ENCODE measurements around the gene CDH23.

The CDH23 gene

DNA sequence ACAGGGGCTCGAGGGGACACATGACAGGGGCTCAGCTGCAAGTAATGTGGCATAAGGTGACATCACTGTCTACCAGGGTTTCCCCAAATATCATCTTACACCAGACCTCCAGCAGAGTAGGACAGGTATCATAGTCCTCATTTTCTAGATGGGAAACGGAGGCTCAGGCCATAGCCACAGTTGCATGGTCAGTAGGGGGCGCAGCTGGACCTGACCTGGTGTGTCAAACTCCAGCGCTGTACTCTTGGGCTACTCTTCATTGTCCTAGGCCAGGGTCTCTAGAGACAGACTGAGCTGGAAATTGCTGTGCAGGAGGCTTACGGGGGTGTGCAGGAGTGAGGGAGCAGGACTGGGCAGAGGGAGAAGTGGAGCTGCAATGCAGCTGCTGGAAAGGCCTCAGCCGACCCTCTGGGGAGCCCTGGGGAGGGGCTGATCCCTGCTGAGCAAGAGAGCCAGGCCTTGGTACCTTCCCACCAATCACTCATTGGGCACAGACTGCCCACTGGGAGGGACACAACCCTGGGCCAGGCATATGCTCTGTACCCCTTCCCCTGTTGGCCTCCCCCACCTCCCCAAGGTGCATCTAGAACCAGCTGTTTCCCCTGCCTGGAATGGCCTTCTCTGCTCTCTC lies 89.9 kb downstream of the CDH23 start:
- TF ChIP-seq, protein P1, sequence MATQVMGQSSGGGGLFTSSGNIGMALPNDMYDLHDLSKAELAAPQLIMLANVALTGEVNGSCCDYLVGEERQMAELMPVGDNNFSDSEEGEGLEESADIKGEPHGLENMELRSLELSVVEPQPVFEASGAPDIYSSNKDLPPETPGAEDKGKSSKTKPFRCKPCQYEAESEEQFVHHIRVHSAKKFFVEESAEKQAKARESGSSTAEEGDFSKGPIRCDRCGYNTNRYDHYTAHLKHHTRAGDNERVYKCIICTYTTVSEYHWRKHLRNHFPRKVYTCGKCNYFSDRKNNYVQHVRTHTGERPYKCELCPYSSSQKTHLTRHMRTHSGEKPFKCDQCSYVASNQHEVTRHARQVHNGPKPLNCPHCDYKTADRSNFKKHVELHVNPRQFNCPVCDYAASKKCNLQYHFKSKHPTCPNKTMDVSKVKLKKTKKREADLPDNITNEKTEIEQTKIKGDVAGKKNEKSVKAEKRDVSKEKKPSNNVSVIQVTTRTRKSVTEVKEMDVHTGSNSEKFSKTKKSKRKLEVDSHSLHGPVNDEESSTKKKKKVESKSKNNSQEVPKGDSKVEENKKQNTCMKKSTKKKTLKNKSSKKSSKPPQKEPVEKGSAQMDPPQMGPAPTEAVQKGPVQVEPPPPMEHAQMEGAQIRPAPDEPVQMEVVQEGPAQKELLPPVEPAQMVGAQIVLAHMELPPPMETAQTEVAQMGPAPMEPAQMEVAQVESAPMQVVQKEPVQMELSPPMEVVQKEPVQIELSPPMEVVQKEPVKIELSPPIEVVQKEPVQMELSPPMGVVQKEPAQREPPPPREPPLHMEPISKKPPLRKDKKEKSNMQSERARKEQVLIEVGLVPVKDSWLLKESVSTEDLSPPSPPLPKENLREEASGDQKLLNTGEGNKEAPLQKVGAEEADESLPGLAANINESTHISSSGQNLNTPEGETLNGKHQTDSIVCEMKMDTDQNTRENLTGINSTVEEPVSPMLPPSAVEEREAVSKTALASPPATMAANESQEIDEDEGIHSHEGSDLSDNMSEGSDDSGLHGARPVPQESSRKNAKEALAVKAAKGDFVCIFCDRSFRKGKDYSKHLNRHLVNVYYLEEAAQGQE (IDR thresholded peaks at IDR 0.05; ENCODE audit: insufficient read depth in 1 of 2, low read depth in 2 of 2, low read length in 2 of 2) = no peak
- TF ChIP-seq FOXP2 (optimal IDR thresholded peaks at IDR 0.05; ENCODE audit: borderline replicate concordance, extremely low read depth, extremely low read length, insufficient read depth) = no peak
- no peak for TF ChIP-seq SIN3A (IDR thresholded peaks at IDR 0.05; ENCODE audit: borderline replicate concordance, insufficient read depth, low read length)
- no peak for TF ChIP-seq TAF1 (IDR thresholded peaks at IDR 0.05; ENCODE audit: borderline replicate concordance, insufficient read depth, low read length)
- TF ChIP-seq POLR2AphosphoS5 (IDR thresholded peaks at IDR 0.05; ENCODE audit: low read depth, low read length) = no peak

GRCh38 chr10:71487726-71488125 lies 91.0 kb downstream of the CDH23 start:
- TF ChIP-seq SIN3A (IDR thresholded peaks at IDR 0.05; ENCODE audit: borderline replicate concordance, insufficient read depth, low read length) (no peak), FOXP2 (optimal IDR thresholded peaks at IDR 0.05; ENCODE audit: borderline replicate concordance, extremely low read depth, extremely low read length, insufficient read depth) (no peak), TAF1 (IDR thresholded peaks at IDR 0.05; ENCODE audit: borderline replicate concordance, insufficient read depth, low read length) (no peak), POLR2AphosphoS5 (IDR thresholded peaks at IDR 0.05; ENCODE audit: low read depth, low read length) (no peak)
- TF ChIP-seq, protein P1 (IDR thresholded peaks at IDR 0.05; ENCODE audit: insufficient read depth in 1 of 2, low read depth in 2 of 2, low read length in 2 of 2) = no peak

GRCh38 chr10:71489077-71489476 lies 92.4 kb downstream of the CDH23 start:
- TF ChIP-seq FOXP2 (optimal IDR thresholded peaks at IDR 0.05; ENCODE audit: borderline replicate concordance, extremely low read depth, extremely low read length, insufficient read depth) (no peak), TAF1 (IDR thresholded peaks at IDR 0.05; ENCODE audit: borderline replicate concordance, insufficient read depth, low read length) (no peak), SIN3A (IDR thresholded peaks at IDR 0.05; ENCODE audit: borderline replicate concordance, insufficient read depth, low read length) (no peak)
- TF ChIP-seq, protein P1 (IDR thresholded peaks at IDR 0.05; ENCODE audit: insufficient read depth in 1 of 2, low read depth in 2 of 2, low read length in 2 of 2) = no peak

DNA sequence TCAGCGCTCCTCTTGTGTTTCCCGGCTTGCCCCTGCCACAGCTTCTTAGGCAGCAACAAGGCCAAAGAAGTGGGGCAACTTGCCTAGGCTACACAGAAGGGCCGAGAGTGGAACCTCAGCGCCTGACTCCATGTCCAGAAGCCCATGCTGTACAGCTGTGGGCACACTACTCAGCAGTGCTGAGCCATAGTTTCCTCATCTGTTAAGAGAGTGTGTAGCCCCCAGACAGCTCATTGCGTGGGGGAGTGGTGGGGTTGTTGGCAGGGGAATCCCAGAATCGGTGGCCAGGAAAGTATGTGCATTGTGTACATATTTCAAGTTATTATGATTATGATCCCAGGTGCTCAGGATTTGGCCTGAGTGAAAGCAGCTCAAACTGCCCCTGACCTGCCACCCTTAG lies 96.2 kb downstream of the CDH23 start:
- TF ChIP-seq FOXP2 (optimal IDR thresholded peaks at IDR 0.05; ENCODE audit: borderline replicate concordance, extremely low read depth, extremely low read length, insufficient read depth) (no peak), POLR2AphosphoS5 (IDR thresholded peaks at IDR 0.05; ENCODE audit: low read depth, low read length) (no peak), SIN3A (IDR thresholded peaks at IDR 0.05; ENCODE audit: borderline replicate concordance, insufficient read depth, low read length) (no peak), TAF1 (IDR thresholded peaks at IDR 0.05; ENCODE audit: borderline replicate concordance, insufficient read depth, low read length) (no peak)
- TF ChIP-seq, protein P1 (IDR thresholded peaks at IDR 0.05; ENCODE audit: insufficient read depth in 1 of 2, low read depth in 2 of 2, low read length in 2 of 2) = no peak
